PC-9 (cell line): ENCODE results near the gene NOX3. TPM values are rescaled to one million over a fixed set of nuclear protein-coding genes. Genes with fewer than 3 reads are reported as not detected.
"Not testable (repeated sequence)": the region's sequence is repeated elsewhere in the genome, so short reads cannot be mapped to it uniquely, and the experiment has no call there.

ENCODE experiments used
- BruUV-seq: library from RNA; stranded (reverse); fragments of 400-500 nt; replicated peaks from 2 replicates; lab custom pipeline; 2021; lab: Mats Ljungman, UMichigan
- CTCF ChIA-PET: fragments of 300-600 bp; sonication (Branson Sonifier 250); formaldehyde crosslinking; loops from one replicate; lab custom pipeline; 2022; ENCODE audit warnings: antibody characterized with exemption; lab: Charles Lee
- POLR2A ChIA-PET: fragments of 300-600 bp; sonication (Branson Sonifier 250); formaldehyde crosslinking; loops from one replicate; lab custom pipeline; 2022; ENCODE audit warnings: antibody characterized with exemption; ENCODE audit not compliant: unreplicated experiment; lab: Charles Lee
- DNase-seq, 2 experiments: peaks; one replicate each; pipeline versions ENCODE4 v3.0.0 to v3.0.0-alpha.2; 2015 to 2022; ENCODE audit warnings: mixed read lengths in 1 of 2
- H2AFZ ChIP-seq: fragments of 200-600 bp; sonication (generic); 2 replicates; pipeline ENCODE4 v1.8.1; 2017; ENCODE audit warnings: antibody characterized with exemption
- H3F3A ChIP-seq: fragments of 200-600 bp; sonication (generic); 2 replicates; pipeline ENCODE4 v1.8.1; 2017; ENCODE audit warnings: antibody characterized with exemption, mild to moderate bottlenecking, low read depth; ENCODE audit not compliant: insufficient read depth
- H3K27ac ChIP-seq: fragments of 200-600 bp; sonication (generic); 2 replicates; pipeline ENCODE4 v1.6.1; 2016; ENCODE audit warnings: mixed run types
- H3K27me3 ChIP-seq: fragments of 200-600 bp; sonication (generic); 2 replicates; pipeline ENCODE4 v1.6.1; 2016; ENCODE audit warnings: low read depth, mixed run types; ENCODE audit not compliant: insufficient read depth
- H3K36me3 ChIP-seq: fragments of 200-600 bp; sonication (generic); 2 replicates; pipeline ENCODE4 v1.6.1; 2016; ENCODE audit warnings: low read depth, mixed run types
- H3K4me1 ChIP-seq: fragments of 200-600 bp; sonication (generic); replicated peaks from 2 replicates; pipeline ENCODE4 v1.6.1; 2016; ENCODE audit warnings: mixed run types; ENCODE audit not compliant: insufficient read depth
- H3K4me2 ChIP-seq: fragments of 200-600 bp; sonication (generic); 2 replicates; pipeline ENCODE4 v1.6.1; 2017; ENCODE audit warnings: mixed run types
- H3K4me3 ChIP-seq: fragments of 200-600 bp; sonication (generic); 2 replicates; pipeline ENCODE4 v1.6.1; 2016; ENCODE audit warnings: mixed run types
- H3K79me2 ChIP-seq: fragments of 200-600 bp; sonication (generic); 2 replicates; pipeline ENCODE4 v1.6.1; 2017; ENCODE audit warnings: low read depth, mixed run types
- H3K9me2 ChIP-seq: fragments of 200-600 bp; sonication (generic); 2 replicates; pipeline ENCODE4 v1.8.1; 2017; ENCODE audit warnings: mild to moderate bottlenecking; ENCODE audit not compliant: insufficient read depth
- H3K9me3 ChIP-seq: fragments of 200-600 bp; sonication (generic); 2 replicates; pipeline ENCODE4 v1.8.1; 2016; ENCODE audit warnings: low read depth; ENCODE audit not compliant: insufficient read depth
- H4K20me1 ChIP-seq: fragments of 200-600 bp; sonication (generic); 2 replicates; pipeline ENCODE4 v1.8.1; 2017; ENCODE audit not compliant: insufficient read depth
- EZH2 ChIP-seq: fragments of 200-600 bp; sonication (generic); IDR thresholded peaks from 2 replicates; pipeline ENCODE4 v1.8.0; 2017; ENCODE audit warnings: antibody characterized with exemption, low read depth
- intact Hi-C: fragments of 100-400 bp; cut with micrococcal nuclease; formaldehyde crosslinking; loops from one replicate; pipeline ENCODE4 v1.10.0; 2022; ENCODE audit not compliant: unreplicated experiment
- total RNA-seq: library from RNA; stranded (reverse); gene quantifications from 2 replicates; pipeline ENCODE4 v1.2.3, GENCODE V29; 2021
- TF ChIP-seq, protein P1 (sequence below): fragments of 200-600 bp; sonication (generic); conservative IDR thresholded peaks from 2 replicates; pipeline ENCODE4 v1.6.1; 2017; ENCODE audit warnings: mixed run types, antibody characterized with exemption, mild to moderate bottlenecking, moderate library complexity

NOX3 gene
- total RNA-seq, 1 experiment from 2014 or later: not detected

DNA sequence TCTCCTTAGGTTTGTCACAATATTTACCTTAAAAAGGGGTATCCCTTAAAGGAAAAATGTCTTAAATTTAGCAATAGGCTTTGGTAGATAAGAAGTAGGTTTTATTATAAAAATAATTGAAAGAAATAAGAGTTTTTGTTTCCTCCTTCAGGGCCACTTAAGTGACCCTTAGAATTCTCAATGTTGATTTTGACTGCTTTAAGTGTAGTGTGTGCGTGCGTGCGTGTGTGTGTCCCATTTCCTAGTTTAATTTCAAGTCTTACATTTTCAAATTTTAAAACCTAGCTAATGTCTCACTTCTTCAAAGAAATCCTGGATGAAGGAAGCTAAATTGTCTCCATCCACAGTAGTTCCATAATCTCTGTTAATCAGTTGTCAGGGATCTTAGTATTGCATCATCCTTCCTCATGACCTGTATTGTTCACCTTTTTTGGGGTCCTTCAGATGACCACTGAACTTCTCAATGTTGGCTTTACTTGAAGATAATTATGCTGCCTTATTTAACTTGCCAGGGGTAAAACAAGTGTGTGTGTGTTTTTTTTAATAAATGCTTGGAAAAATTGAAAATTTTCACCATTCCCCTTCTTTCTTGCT lies 90.7 kb downstream of the NOX3 start:
- POLR2A ChIA-PET: no interaction called here

GRCh38 chr6:155364021-155364420 lies 91.6 kb downstream of the NOX3 start:
- H3K36me3 ChIP-seq, CTCF ChIA-PET, H3K4me1 ChIP-seq, H3K9me3 ChIP-seq, H3K4me2 ChIP-seq, H3K79me2 ChIP-seq, H3K9me2 ChIP-seq, H2AFZ ChIP-seq, intact Hi-C loops, H3K27ac ChIP-seq, H4K20me1 ChIP-seq, BruUV-seq, DNase-seq, H3K27me3 ChIP-seq, H3F3A ChIP-seq, POLR2A ChIA-PET, H3K4me3 ChIP-seq: not testable (repeated sequence)

More for the DNA sequence above, 90.7 kb downstream of the NOX3 start:
- no peaks in the 10 kb centered on the region for H4K20me1 ChIP-seq
- DNase-seq: no peak
- intact Hi-C loops: no loop called here
- TF ChIP-seq, protein P1, sequence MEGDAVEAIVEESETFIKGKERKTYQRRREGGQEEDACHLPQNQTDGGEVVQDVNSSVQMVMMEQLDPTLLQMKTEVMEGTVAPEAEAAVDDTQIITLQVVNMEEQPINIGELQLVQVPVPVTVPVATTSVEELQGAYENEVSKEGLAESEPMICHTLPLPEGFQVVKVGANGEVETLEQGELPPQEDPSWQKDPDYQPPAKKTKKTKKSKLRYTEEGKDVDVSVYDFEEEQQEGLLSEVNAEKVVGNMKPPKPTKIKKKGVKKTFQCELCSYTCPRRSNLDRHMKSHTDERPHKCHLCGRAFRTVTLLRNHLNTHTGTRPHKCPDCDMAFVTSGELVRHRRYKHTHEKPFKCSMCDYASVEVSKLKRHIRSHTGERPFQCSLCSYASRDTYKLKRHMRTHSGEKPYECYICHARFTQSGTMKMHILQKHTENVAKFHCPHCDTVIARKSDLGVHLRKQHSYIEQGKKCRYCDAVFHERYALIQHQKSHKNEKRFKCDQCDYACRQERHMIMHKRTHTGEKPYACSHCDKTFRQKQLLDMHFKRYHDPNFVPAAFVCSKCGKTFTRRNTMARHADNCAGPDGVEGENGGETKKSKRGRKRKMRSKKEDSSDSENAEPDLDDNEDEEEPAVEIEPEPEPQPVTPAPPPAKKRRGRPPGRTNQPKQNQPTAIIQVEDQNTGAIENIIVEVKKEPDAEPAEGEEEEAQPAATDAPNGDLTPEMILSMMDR: no peak
- TF ChIP-seq EZH2: no peak
- no peaks in the 10 kb centered on the region for H3F3A ChIP-seq
- CTCF ChIA-PET: no interaction called here
- no peaks in the 10 kb centered on the region for H3K9me3 ChIP-seq
- H3K4me3 ChIP-seq: no peak overlapping the region
- no peak overlapping the region for H3K27ac ChIP-seq
- H3K27me3 ChIP-seq: no peaks in the 10 kb centered on the region
- 0 out of 2 replicates have a peak, but pooled peaks cover 7% of the 10 kb centered on the region for H3K9me2 ChIP-seq
- no TSS peak for BruUV-seq
- no peaks in the 10 kb centered on the region for H3K4me1 ChIP-seq
- H3K79me2 ChIP-seq: no peaks in the 10 kb centered on the region
- no peaks in the 10 kb centered on the region for H3K36me3 ChIP-seq
- no peak overlapping the region for H3K4me2 ChIP-seq
- H2AFZ ChIP-seq: no peak overlapping the region

GRCh38 chr6:155362968-155363632 lies 92.5 kb downstream of the NOX3 start:
- BruUV-seq, H3K9me3 ChIP-seq, H3K4me3 ChIP-seq, H2AFZ ChIP-seq, H3K79me2 ChIP-seq, H3K27ac ChIP-seq, DNase-seq, H4K20me1 ChIP-seq, intact Hi-C loops, POLR2A ChIA-PET, H3K36me3 ChIP-seq, H3K4me1 ChIP-seq, H3K27me3 ChIP-seq, H3K4me2 ChIP-seq, H3F3A ChIP-seq, H3K9me2 ChIP-seq, CTCF ChIA-PET: not testable (repeated sequence)

DNA sequence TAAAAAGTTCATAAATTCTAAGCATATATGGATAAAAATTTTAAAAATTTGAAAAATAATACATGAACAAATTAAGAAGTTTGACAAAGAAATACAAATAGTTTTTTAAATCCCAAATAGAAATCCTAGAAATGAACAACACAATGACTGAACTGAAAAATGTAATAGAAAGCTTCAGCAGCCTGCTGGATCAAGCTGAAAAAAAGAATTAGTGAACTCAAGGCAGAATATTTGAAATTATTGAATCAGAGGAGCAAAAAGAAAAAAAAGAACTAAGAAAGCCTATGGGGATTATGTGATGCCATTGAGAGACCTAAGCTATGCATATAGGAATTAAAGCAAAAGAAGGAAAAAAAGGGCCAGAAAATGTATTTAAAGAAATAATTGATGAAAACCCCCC lies 101.5 kb downstream of the NOX3 start:
- Histone ChIP-seq H3K9me3 (peaks cover 7% of the 10 kb centered on the region; the same call in 1 of the 2 replicates), H3K36me3 (no peaks in the 10 kb centered on the region), H3K4me3 (no peak overlapping the region), H3K79me2 (no peaks in the 10 kb centered on the region), H3K9me2 (no peaks in the 10 kb centered on the region), H3K27ac (no peak overlapping the region), H3K4me1 (no peaks in the 10 kb centered on the region), H3K4me2 (no peak overlapping the region), H3K27me3 (no peaks in the 10 kb centered on the region), H2AFZ (no peak overlapping the region), H4K20me1 (no peaks in the 10 kb centered on the region), H3F3A (no peaks in the 10 kb centered on the region)
- TF ChIP-seq EZH2: no peak
- TF ChIP-seq, protein P1: no peak
- CTCF ChIA-PET: no interaction called here
- BruUV-seq: no TSS peak
- POLR2A ChIA-PET: no interaction called here
- intact Hi-C loops: no loop called here
- DNase-seq: no peak
